Activated naive CD4-positive, alpha-beta T cell treated with anti-CD3 and anti-CD28 coated beads, Interleukin-2, amount 10 ng/mL, durations not matched to agents 7 days and 5 days (primary cell): ENCODE results near the gene TBC1D22A.
"Not testable (repeated sequence)": the region's sequence is repeated elsewhere in the genome, so short reads cannot be mapped to it uniquely, and the experiment has no call there.

ENCODE experiments used
- CTCF ChIA-PET: fragments of 350-600 bp; sonication (Branson Sonifier 250); formaldehyde crosslinking; loops from one replicate; lab custom pipeline; 2021; ENCODE audit warnings: antibody characterized with exemption; lab: Charles Lee
- DNase-seq: peaks from one replicate; pipeline ENCODE4 v3.0.0-alpha.2; 2020
- H3K27ac Mint-ChIP-seq: one replicate; pipeline ENCODE4 v1.8.0; 2021; ENCODE audit warnings: mild to moderate bottlenecking, moderate library complexity, mixed read lengths
- H3K27me3 Mint-ChIP-seq: one replicate; pipeline ENCODE4 v1.8.0; 2021; ENCODE audit warnings: mild to moderate bottlenecking, mixed read lengths
- H3K36me3 Mint-ChIP-seq: one replicate; pipeline ENCODE4 v1.8.0; 2021; ENCODE audit warnings: mixed read lengths
- H3K4me1 Mint-ChIP-seq: one replicate; pipeline ENCODE4 v1.8.0; 2021; ENCODE audit warnings: mixed read lengths
- H3K4me3 Mint-ChIP-seq: one replicate; pipeline ENCODE4 v1.8.0; 2021; ENCODE audit warnings: mild to moderate bottlenecking, moderate library complexity, mixed read lengths
- H3K9me3 Mint-ChIP-seq: one replicate; pipeline ENCODE4 v1.8.0; 2021; ENCODE audit warnings: mixed read lengths

The TBC1D22A gene

DNA sequence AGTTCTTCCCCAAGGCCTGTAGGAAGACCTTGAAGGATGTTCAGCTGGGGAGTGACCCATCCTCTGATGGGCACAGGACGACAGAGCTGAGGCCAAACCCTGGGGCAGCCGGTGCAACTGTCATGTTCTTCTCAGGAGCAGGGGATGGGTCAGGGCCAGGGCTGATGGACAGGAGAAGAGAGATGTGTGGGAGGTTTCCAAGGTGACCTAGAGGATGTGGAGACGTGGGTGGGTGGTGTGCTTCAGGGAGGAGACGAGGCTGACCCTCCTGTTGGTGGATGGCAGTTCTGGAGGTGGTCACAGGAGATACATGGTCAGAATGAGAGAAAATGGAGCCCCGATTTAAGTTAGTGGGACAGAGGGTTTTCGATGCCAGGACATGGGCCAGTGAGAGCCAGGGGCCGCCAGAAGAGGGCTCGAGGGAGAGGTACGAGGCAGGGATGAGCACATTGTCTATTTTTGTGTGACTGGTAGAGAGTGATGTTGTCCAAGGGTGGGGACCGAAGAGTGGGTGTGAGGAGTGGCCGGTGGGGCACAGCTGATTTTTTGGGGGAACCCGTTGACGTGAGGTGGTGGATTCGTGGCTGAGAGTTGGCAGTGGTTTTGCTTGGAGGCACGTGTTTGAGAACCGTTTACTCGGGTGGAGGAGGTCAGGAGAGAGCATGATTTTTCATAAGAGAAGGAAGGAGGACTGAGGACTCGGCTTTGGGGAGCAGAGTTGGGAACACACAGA lies 14.6 kb downstream of the TBC1D22A start:
- CTCF ChIA-PET, result interaction anchor here (0.7 kb wide), 1 partner anchor 19 kb away, joined by 3 read pairs; no protein-coding TSS in a partner anchor
- peak overlapping the region; percentile 52 for H3K27ac Mint-ChIP-seq
- peak overlapping the region; percentile 17 for H3K4me3 Mint-ChIP-seq
- peaks cover 27% of the 10 kb centered on the region for H3K36me3 Mint-ChIP-seq
- H3K4me1 Mint-ChIP-seq, result peaks cover 56% of the 10 kb centered on the region
- H3K9me3 Mint-ChIP-seq, result no peaks in the 10 kb centered on the region
- DNase-seq, result no peak
- no peaks in the 10 kb centered on the region for H3K27me3 Mint-ChIP-seq

- CTCF ChIA-PET, result no interaction called here
- peaks cover 57% of the 10 kb centered on the region for H3K4me1 Mint-ChIP-seq
These were observed 15.1 kb downstream of the TBC1D22A start for GRCh38 chr22:46777609-46777970.

GRCh38 chr22:46779023-46779422 lies 16.6 kb downstream of the TBC1D22A start:
- H3K4me1 Mint-ChIP-seq, result peaks cover 46% of the 10 kb centered on the region
- CTCF ChIA-PET, result interaction anchor here (1.3 kb wide), 1 partner anchor 25 kb away, joined by 3 read pairs; no protein-coding TSS in a partner anchor
- DNase-seq, result no peak
- H3K27ac Mint-ChIP-seq, result no peak overlapping the region
- no peaks in the 10 kb centered on the region for H3K9me3 Mint-ChIP-seq
- peaks cover 30% of the 10 kb centered on the region for H3K36me3 Mint-ChIP-seq
- H3K4me3 Mint-ChIP-seq, result no peak overlapping the region
- no peaks in the 10 kb centered on the region for H3K27me3 Mint-ChIP-seq

More at GRCh38 chr22:46777609-46777970, 15.1 kb downstream of the TBC1D22A start:
- Mint-ChIP-seq H3K27me3 (no peaks in the 10 kb centered on the region), H3K4me3 (peak overlapping the region; percentile 7), H3K36me3 (peaks cover 29% of the 10 kb centered on the region), H3K27ac (peak overlapping the region; percentile 52), H3K9me3 (no peaks in the 10 kb centered on the region)
- no peak for DNase-seq

DNA sequence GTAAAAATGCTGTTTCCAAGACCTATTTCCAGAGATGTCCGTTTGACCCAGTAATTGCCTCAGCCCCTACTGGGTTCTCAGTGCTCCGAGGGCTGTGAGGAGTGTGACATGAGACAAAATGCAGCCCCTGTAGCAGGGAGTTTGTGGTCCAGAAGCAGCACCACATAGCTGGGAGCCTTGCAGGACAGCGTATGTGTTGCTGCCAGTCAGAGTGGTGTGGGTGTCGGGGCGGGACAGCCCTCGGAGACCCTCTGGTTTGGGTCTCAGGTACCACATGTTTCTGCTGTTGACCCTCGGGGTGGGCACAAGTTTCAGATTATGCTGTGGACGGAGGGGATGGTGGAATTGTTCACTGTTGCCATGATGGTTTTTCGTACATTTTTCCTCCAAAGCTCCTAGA lies 17.2 kb downstream of the TBC1D22A start:
- Mint-ChIP-seq H3K9me3 (no peaks in the 10 kb centered on the region), H3K4me3 (no peak overlapping the region), H3K27ac (no peak overlapping the region), H3K36me3 (peaks cover 33% of the 10 kb centered on the region), H3K27me3 (no peaks in the 10 kb centered on the region), H3K4me1 (peaks cover 41% of the 10 kb centered on the region)
- CTCF ChIA-PET, result interaction anchor here (0.9 to 1.5 kb wide), 3 partner anchors 17 to 24 kb away, joined by 3 read pairs; partner anchors contain the start of gene TBC1D22A
- DNase-seq, result no peak

GRCh38 chr22:46780453-46780852 lies 18.0 kb downstream of the TBC1D22A start:
- no peak overlapping the region for H3K4me3 Mint-ChIP-seq
- H3K9me3 Mint-ChIP-seq, result no peaks in the 10 kb centered on the region
- DNase-seq, result no peak
- CTCF ChIA-PET, result interaction anchor here (0.9 to 1.5 kb wide), 4 partner anchors 18 to 24 kb away, joined by 3 read pairs; partner anchors contain the start of gene TBC1D22A
- no peaks in the 10 kb centered on the region for H3K27me3 Mint-ChIP-seq
- peaks cover 29% of the 10 kb centered on the region for H3K36me3 Mint-ChIP-seq
- H3K4me1 Mint-ChIP-seq, result peaks cover 33% of the 10 kb centered on the region
- no peak overlapping the region for H3K27ac Mint-ChIP-seq

GRCh38 chr22:46781291-46781690 lies 18.8 kb downstream of the TBC1D22A start:
- CTCF ChIA-PET, result interaction anchor here (0.9 to 1.5 kb wide), 2 partner anchors 22 to 23 kb away, joined by 3 read pairs; no protein-coding TSS in a partner anchor
- Mint-ChIP-seq H3K9me3 (no peaks in the 10 kb centered on the region), H3K27me3 (no peaks in the 10 kb centered on the region), H3K4me3 (no peak overlapping the region), H3K27ac (no peak overlapping the region), H3K4me1 (peaks cover 25% of the 10 kb centered on the region), H3K36me3 (peaks cover 21% of the 10 kb centered on the region)
- no peak for DNase-seq

GRCh38 chr22:46782200-46782599 lies 19.8 kb downstream of the TBC1D22A start:
- H3K27ac Mint-ChIP-seq, H3K9me3 Mint-ChIP-seq, H3K27me3 Mint-ChIP-seq, H3K4me3 Mint-ChIP-seq, CTCF ChIA-PET, DNase-seq: not testable (repeated sequence)
- Mint-ChIP-seq H3K4me1 (peaks cover 16% of the 10 kb centered on the region), H3K36me3 (peaks cover 24% of the 10 kb centered on the region)

- Mint-ChIP-seq H3K9me3 (no peaks in the 10 kb centered on the region), H3K4me3 (no peak overlapping the region), H3K27ac (no peak overlapping the region), H3K4me1 (peaks cover 19% of the 10 kb centered on the region), H3K27me3 (no peaks in the 10 kb centered on the region), H3K36me3 (peaks cover 26% of the 10 kb centered on the region)
- CTCF ChIA-PET, result no interaction called here
- DNase-seq, result no peak
These were observed 21.3 kb downstream of the TBC1D22A start for GRCh38 chr22:46783721-46784120.

- H3K9me3 Mint-ChIP-seq, result no peaks in the 10 kb centered on the region
- no peak overlapping the region for H3K4me3 Mint-ChIP-seq
- CTCF ChIA-PET, result interaction anchor here (0.7 to 1.7 kb wide), 4 partner anchors 15 to 836 kb away, joined by 3 to 6 read pairs (median 3); no protein-coding TSS in a partner anchor
- H3K4me1 Mint-ChIP-seq, result peaks cover 55% of the 10 kb centered on the region
- H3K36me3 Mint-ChIP-seq, result peaks cover 33% of the 10 kb centered on the region
- no peaks in the 10 kb centered on the region for H3K27me3 Mint-ChIP-seq
- peak overlapping the region; percentile 100 for H3K27ac Mint-ChIP-seq
- peak; percentile 49 for DNase-seq
These were observed 26.2 kb downstream of the TBC1D22A start for GRCh38 chr22:46788441-46789172.

DNA sequence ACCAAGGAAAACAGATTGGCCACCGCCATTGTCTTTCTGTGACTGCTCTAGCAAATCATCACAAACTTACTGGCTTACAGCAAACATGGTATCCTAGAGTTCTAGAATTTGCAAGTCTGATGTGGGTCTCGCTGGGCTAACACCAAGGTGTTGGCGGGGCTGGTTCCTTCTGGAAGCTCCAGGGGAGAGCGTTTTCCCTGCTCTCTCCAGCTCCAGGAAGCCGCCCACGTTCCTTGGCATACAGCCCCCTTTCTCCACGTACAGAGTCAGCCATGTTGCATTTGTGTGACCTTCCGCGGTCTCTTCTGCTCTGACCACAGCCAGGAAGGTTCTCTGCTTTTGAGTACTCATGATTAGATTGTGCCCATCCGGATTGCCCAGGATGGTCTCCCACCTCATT lies 27.5 kb downstream of the TBC1D22A start:
- peak overlapping the region; percentile 100 for H3K27ac Mint-ChIP-seq
- peak overlapping the region; percentile 72 for H3K4me3 Mint-ChIP-seq
- no peaks in the 10 kb centered on the region for H3K27me3 Mint-ChIP-seq
- CTCF ChIA-PET, result interaction anchor here (6.1 kb wide), 1 partner anchor 13 kb away, joined by 36 read pairs; no protein-coding TSS in a partner anchor
- peaks cover 58% of the 10 kb centered on the region for H3K4me1 Mint-ChIP-seq
- DNase-seq, result no peak
- no peaks in the 10 kb centered on the region for H3K9me3 Mint-ChIP-seq
- peaks cover 35% of the 10 kb centered on the region for H3K36me3 Mint-ChIP-seq

- peak overlapping the region; percentile 100 for H3K27ac Mint-ChIP-seq
- H3K36me3 Mint-ChIP-seq, result peaks cover 38% of the 10 kb centered on the region
- DNase-seq, result peak; percentile 87
- no peaks in the 10 kb centered on the region for H3K27me3 Mint-ChIP-seq
- CTCF ChIA-PET, result interaction anchor here (0.7 to 6.1 kb wide), 3 partner anchors 12 to 295 kb away, joined by 3 to 36 read pairs (median 5); no protein-coding TSS in a partner anchor
- H3K4me1 Mint-ChIP-seq, result peaks cover 58% of the 10 kb centered on the region
- peak overlapping the region; percentile 72 for H3K4me3 Mint-ChIP-seq
- H3K9me3 Mint-ChIP-seq, result no peaks in the 10 kb centered on the region
These were observed 28.8 kb downstream of the TBC1D22A start for GRCh38 chr22:46791201-46791731.

- peak overlapping the region; percentile 100 for H3K27ac Mint-ChIP-seq
- no peak for DNase-seq
- H3K9me3 Mint-ChIP-seq, result no peaks in the 10 kb centered on the region
- CTCF ChIA-PET, result interaction anchor here (6.1 kb wide), 1 partner anchor 11 kb away, joined by 36 read pairs; no protein-coding TSS in a partner anchor
- no peaks in the 10 kb centered on the region for H3K27me3 Mint-ChIP-seq
- peaks cover 58% of the 10 kb centered on the region for H3K4me1 Mint-ChIP-seq
- H3K4me3 Mint-ChIP-seq, result no peak overlapping the region
- H3K36me3 Mint-ChIP-seq, result peaks cover 34% of the 10 kb centered on the region
These were observed 29.8 kb downstream of the TBC1D22A start for GRCh38 chr22:46792061-46792796.

- no peak for DNase-seq
- CTCF ChIA-PET, result interaction anchor here (1.0 to 6.1 kb wide), 2 partner anchors 10 to 34 kb away, joined by 4 to 36 read pairs; no protein-coding TSS in a partner anchor
- Mint-ChIP-seq H3K27ac (peak overlapping the region; percentile 100), H3K4me1 (peaks cover 53% of the 10 kb centered on the region), H3K27me3 (no peaks in the 10 kb centered on the region), H3K36me3 (peaks cover 34% of the 10 kb centered on the region), H3K4me3 (no peak overlapping the region), H3K9me3 (no peaks in the 10 kb centered on the region)
These were observed 30.4 kb downstream of the TBC1D22A start for GRCh38 chr22:46792841-46793261.
